GM12891 (cell line): ENCODE results near the gene LUZP2.

Experiments
- DNase-seq: peaks from one replicate; pipeline ENCODE4 v3.0.0; 2011; ENCODE audit warnings: low spot score; ENCODE audit not compliant: insufficient read length
- FAIRE-seq: peaks from 2 replicates; lab custom pipeline; 2011; peaks lifted over from hg19 to GRCh38; lab: Jason Lieb, UNC
- PAX5 ChIP-seq: IDR thresholded peaks from 2 replicates; pipeline ENCODE4 v1.6.1; 2011; ENCODE audit warnings: low read length, moderate library complexity, mild to moderate bottlenecking; ENCODE audit not compliant: insufficient read depth, severe bottlenecking
- POLR2A ChIP-seq: IDR thresholded peaks from 2 replicates; pipeline ENCODE4 v1.6.1; 2011; ENCODE audit warnings: low read depth, low read length, control low read depth
- POLR2AphosphoS5 ChIP-seq: IDR thresholded peaks from 2 replicates; pipeline ENCODE4 v1.6.1; 2011; ENCODE audit warnings: low read depth, low read length, control low read depth
- POU2F2 ChIP-seq: IDR thresholded peaks from 2 replicates; pipeline ENCODE4 v1.6.1; 2011; ENCODE audit warnings: low read depth, mild to moderate bottlenecking, control low read depth, low read length, moderate library complexity
- SPI1 ChIP-seq: IDR thresholded peaks from 2 replicates; pipeline ENCODE4 v1.6.1; 2011; ENCODE audit warnings: low read depth, low read length, control low read depth
- TAF1 ChIP-seq: IDR thresholded peaks from 2 replicates; pipeline ENCODE4 v1.6.1; 2011; ENCODE audit warnings: low read depth, low read length, control low read depth

Gene LUZP2

GRCh38 chr11:24687531-24688147 is 190.8 kb downstream of the LUZP2 start:
- DNase-seq (no peak), FAIRE-seq (no peak)

GRCh38 chr11:24688981-24689380 is 192.1 kb downstream of the LUZP2 start:
- FAIRE-seq (no peak), DNase-seq (no peak)
- TF ChIP-seq PAX5 (no peak), POLR2AphosphoS5 (no peak), POLR2A (no peak), SPI1 (no peak), POU2F2 (no peak), TAF1 (no peak)

More at GRCh38 chr11:24687531-24688147, 190.8 kb downstream of the LUZP2 start:
- TF ChIP-seq POLR2AphosphoS5 (no peak), TAF1 (no peak), POLR2A (no peak), SPI1 (no peak), POU2F2 (no peak), PAX5 (no peak)

- TF ChIP-seq POLR2AphosphoS5 (no peak), POU2F2 (no peak), SPI1 (no peak), PAX5 (no peak), POLR2A (no peak), TAF1 (no peak)
These were observed 200.8 kb downstream of the LUZP2 start for GRCh38 chr11:24697522-24698111.

GRCh38 chr11:24704716-24705115 is 207.9 kb downstream of the LUZP2 start:
- DNase-seq = no peak
- no peak for TF ChIP-seq TAF1
- no peak for TF ChIP-seq PAX5
- no peak for TF ChIP-seq SPI1
- no peak for TF ChIP-seq POLR2AphosphoS5
- no peak for TF ChIP-seq POLR2A
- TF ChIP-seq POU2F2 = no peak
- FAIRE-seq = no peak

More at GRCh38 chr11:24697522-24698111, 200.8 kb downstream of the LUZP2 start:
- DNase-seq (no peak), FAIRE-seq (no peak)

GRCh38 chr11:24705474-24705873 is 208.6 kb downstream of the LUZP2 start:
- no peak for TF ChIP-seq POU2F2
- TF ChIP-seq PAX5 = no peak
- no peak for TF ChIP-seq TAF1
- no peak for TF ChIP-seq POLR2AphosphoS5
- TF ChIP-seq SPI1 = no peak
- TF ChIP-seq POLR2A = no peak
- DNase-seq = no peak
- FAIRE-seq = no peak

GRCh38 chr11:24708616-24709015 is 211.8 kb downstream of the LUZP2 start:
- TF ChIP-seq PAX5 (no peak), TAF1 (no peak), POLR2A (no peak), POU2F2 (no peak), POLR2AphosphoS5 (no peak), SPI1 (no peak)
- DNase-seq (no peak), FAIRE-seq (no peak)

- TF ChIP-seq PAX5 = no peak
- TF ChIP-seq POU2F2 = no peak
- TF ChIP-seq POLR2AphosphoS5 = no peak
- no peak for TF ChIP-seq SPI1
- DNase-seq (no peak), FAIRE-seq (no peak)
These were observed 213.2 kb downstream of the LUZP2 start for GRCh38 chr11:24709928-24710565.

- no peak for DNase-seq
- TF ChIP-seq POU2F2 = no peak
- TF ChIP-seq PAX5 = no peak
- TF ChIP-seq SPI1 = no peak
- no peak for TF ChIP-seq POLR2A
- no peak for FAIRE-seq
These were observed 217.7 kb downstream of the LUZP2 start for GRCh38 chr11:24714601-24715000.

- FAIRE-seq = no peak
- DNase-seq = no peak
- TF ChIP-seq PAX5 = no peak
- TF ChIP-seq POLR2A = no peak
- no peak for TF ChIP-seq TAF1
- no peak for TF ChIP-seq POU2F2
- TF ChIP-seq POLR2AphosphoS5 = no peak
- TF ChIP-seq SPI1 = no peak
These were observed 219.6 kb downstream of the LUZP2 start for GRCh38 chr11:24716403-24716802.
